Tongue (tissue), 2 donors: ENCODE results near the gene TEAD1. TPM values are rescaled to one million over a fixed set of nuclear protein-coding genes. Genes with fewer than 3 reads are reported as not detected.
A peak's percentile ranks its signal among the peaks of the same experiment; 100 is the strongest.
"Not testable (repeated sequence)": the region's sequence is repeated elsewhere in the genome, so short reads cannot be mapped to it uniquely, and the experiment has no call there.

Experiments used
- DNase-seq: peaks from one replicate; pipeline ENCODE4 v3.0.0-alpha.2; 2015
- total RNA-seq: library from RNA; depleted of rRNA; stranded (reverse); fragments of >200 nt; gene quantifications from one replicate; pipeline ENCODE4 v1.2.3, GENCODE V29; 2014

The TEAD1 gene
- total RNA-seq, 1 donor from 2014 or later, result 131 TPM

- no peak for DNase-seq
Observed at GRCh38 chr11:12737024-12737423, 62.8 kb downstream of the TEAD1 start.

GRCh38 chr11:12741671-12742216, 67.5 kb downstream of the TEAD1 start:
- no peak for DNase-seq

- no peak for DNase-seq
Observed at GRCh38 chr11:12743834-12744449, 69.7 kb downstream of the TEAD1 start.

GRCh38 chr11:12744826-12745502, 70.7 kb downstream of the TEAD1 start:
- peak; percentile 60 for DNase-seq

GRCh38 chr11:12745787-12746186, 71.6 kb downstream of the TEAD1 start:
- DNase-seq, result no peak

- peak; percentile 94 for DNase-seq
Observed at GRCh38 chr11:12746593-12747097, 72.4 kb downstream of the TEAD1 start.

GRCh38 chr11:12748561-12748960, 74.3 kb downstream of the TEAD1 start:
- DNase-seq, result no peak

- no peak for DNase-seq
Observed at GRCh38 chr11:12749442-12749841, 75.2 kb downstream of the TEAD1 start.

GRCh38 chr11:12750181-12750580, 76.0 kb downstream of the TEAD1 start:
- DNase-seq, result no peak

GRCh38 chr11:12752868-12753524, 78.8 kb downstream of the TEAD1 start:
- DNase-seq, result no peak

- DNase-seq, result no peak
Observed at GRCh38 chr11:12754021-12754420, 79.8 kb downstream of the TEAD1 start.

- no peak for DNase-seq
Observed at GRCh38 chr11:12754582-12755234, 80.5 kb downstream of the TEAD1 start.

- no peak for DNase-seq
Observed at GRCh38 chr11:12755510-12756453, 81.6 kb downstream of the TEAD1 start.

GRCh38 chr11:12756454-12756806, 82.2 kb downstream of the TEAD1 start:
- no peak for DNase-seq

GRCh38 chr11:12756867-12757266, 82.6 kb downstream of the TEAD1 start:
- no peak for DNase-seq

- DNase-seq, result no peak
Observed at GRCh38 chr11:12757416-12757815, 83.2 kb downstream of the TEAD1 start.

GRCh38 chr11:12758117-12758516, 83.9 kb downstream of the TEAD1 start:
- not testable (repeated sequence) for DNase-seq

GRCh38 chr11:12761029-12761428, 86.8 kb downstream of the TEAD1 start:
- no peak for DNase-seq

- no peak for DNase-seq
Observed at GRCh38 chr11:12762278-12762677, 88.1 kb downstream of the TEAD1 start.

GRCh38 chr11:12762696-12763324, 88.6 kb downstream of the TEAD1 start:
- DNase-seq, result no peak
